Parathyroid adenoma (tissue), 2 donors: ENCODE measurements around the gene STARD3NL.

Source experiments
- H2AFZ ChIP-seq: fragments of 300-600 bp; sonication (generic); one replicate; pipeline ENCODE4 v1.7.0; 2017; ENCODE audit warnings: antibody characterized with exemption, mild to moderate bottlenecking
- H3K27ac ChIP-seq: fragments of 300-600 bp; sonication (generic); one replicate; pipeline ENCODE4 v1.7.0; 2017
- H3K27me3 ChIP-seq: fragments of 300-600 bp; sonication (generic); one replicate; pipeline ENCODE4 v1.7.0; 2017; ENCODE audit warnings: low read length; ENCODE audit not compliant: control insufficient read depth, insufficient read depth
- H3K36me3 ChIP-seq: fragments of 300-600 bp; sonication (generic); one replicate; pipeline ENCODE4 v1.7.0; 2017; ENCODE audit warnings: low read length; ENCODE audit not compliant: control insufficient read depth, insufficient read depth
- H3K4me1 ChIP-seq: fragments of 300-600 bp; sonication (generic); one replicate; pipeline ENCODE4 v1.7.0; 2017; ENCODE audit warnings: control low read depth
- H3K4me2 ChIP-seq: fragments of 300-600 bp; sonication (generic); one replicate; pipeline ENCODE4 v1.7.0; 2017; ENCODE audit warnings: low read length
- H3K4me3 ChIP-seq: fragments of 300-600 bp; sonication (generic); one replicate; pipeline ENCODE4 v1.7.0; 2017; ENCODE audit warnings: low read depth, low read length
- H3K79me2 ChIP-seq: fragments of 300-600 bp; sonication (generic); one replicate; pipeline ENCODE4 v1.7.0; 2017; ENCODE audit warnings: control low read depth
- H3K9ac ChIP-seq: fragments of 300-600 bp; sonication (generic); one replicate; pipeline ENCODE4 v1.7.0; 2017; ENCODE audit warnings: mild to moderate bottlenecking
- H3K9me3 ChIP-seq: fragments of 300-600 bp; sonication (generic); one replicate; pipeline ENCODE4 v1.7.0; 2017; ENCODE audit warnings: low read length; ENCODE audit not compliant: control insufficient read depth
- TF ChIP-seq, protein P1 (sequence below): fragments of 300-600 bp; sonication (generic); IDR thresholded peaks from one replicate; pipeline ENCODE4 v1.7.0; 2017; ENCODE audit warnings: antibody characterized with exemption, mild to moderate bottlenecking
- donor health status: primary hyperparathyroidism.

STARD3NL gene

DNA sequence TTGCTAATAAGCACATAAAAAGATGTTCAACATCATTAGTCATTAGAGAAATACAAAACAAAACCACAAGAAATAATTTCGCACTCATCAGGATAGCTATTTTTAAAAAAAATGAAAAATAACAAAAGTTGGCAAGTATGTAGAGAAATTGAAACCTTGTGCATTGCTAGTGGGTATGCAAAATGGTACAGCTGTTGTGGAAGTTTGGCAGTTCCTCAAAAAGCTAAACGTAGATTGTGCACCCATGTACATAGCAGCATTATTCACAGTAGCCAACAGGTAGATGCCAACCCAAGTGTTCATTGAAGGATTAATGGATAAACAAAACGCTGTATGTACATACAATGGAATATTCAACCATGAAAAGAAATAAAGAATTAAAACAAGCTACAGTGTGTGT, 35.3 kb upstream of the STARD3NL start:
- no peak overlapping the region for H3K27ac ChIP-seq
- TF ChIP-seq, protein P1, sequence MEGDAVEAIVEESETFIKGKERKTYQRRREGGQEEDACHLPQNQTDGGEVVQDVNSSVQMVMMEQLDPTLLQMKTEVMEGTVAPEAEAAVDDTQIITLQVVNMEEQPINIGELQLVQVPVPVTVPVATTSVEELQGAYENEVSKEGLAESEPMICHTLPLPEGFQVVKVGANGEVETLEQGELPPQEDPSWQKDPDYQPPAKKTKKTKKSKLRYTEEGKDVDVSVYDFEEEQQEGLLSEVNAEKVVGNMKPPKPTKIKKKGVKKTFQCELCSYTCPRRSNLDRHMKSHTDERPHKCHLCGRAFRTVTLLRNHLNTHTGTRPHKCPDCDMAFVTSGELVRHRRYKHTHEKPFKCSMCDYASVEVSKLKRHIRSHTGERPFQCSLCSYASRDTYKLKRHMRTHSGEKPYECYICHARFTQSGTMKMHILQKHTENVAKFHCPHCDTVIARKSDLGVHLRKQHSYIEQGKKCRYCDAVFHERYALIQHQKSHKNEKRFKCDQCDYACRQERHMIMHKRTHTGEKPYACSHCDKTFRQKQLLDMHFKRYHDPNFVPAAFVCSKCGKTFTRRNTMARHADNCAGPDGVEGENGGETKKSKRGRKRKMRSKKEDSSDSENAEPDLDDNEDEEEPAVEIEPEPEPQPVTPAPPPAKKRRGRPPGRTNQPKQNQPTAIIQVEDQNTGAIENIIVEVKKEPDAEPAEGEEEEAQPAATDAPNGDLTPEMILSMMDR, result no peak
- H3K4me2 ChIP-seq, result no peak overlapping the region
- H3K9me3 ChIP-seq, result no peaks in the 10 kb centered on the region
- no peaks in the 10 kb centered on the region for H3K4me1 ChIP-seq
- H3K36me3 ChIP-seq, result no peaks in the 10 kb centered on the region
- no peaks in the 10 kb centered on the region for H3K27me3 ChIP-seq
- H3K4me3 ChIP-seq, result no peak overlapping the region
- H3K9ac ChIP-seq, result no peak overlapping the region
- H2AFZ ChIP-seq, result no peak overlapping the region
- H3K79me2 ChIP-seq, result no peaks in the 10 kb centered on the region

DNA sequence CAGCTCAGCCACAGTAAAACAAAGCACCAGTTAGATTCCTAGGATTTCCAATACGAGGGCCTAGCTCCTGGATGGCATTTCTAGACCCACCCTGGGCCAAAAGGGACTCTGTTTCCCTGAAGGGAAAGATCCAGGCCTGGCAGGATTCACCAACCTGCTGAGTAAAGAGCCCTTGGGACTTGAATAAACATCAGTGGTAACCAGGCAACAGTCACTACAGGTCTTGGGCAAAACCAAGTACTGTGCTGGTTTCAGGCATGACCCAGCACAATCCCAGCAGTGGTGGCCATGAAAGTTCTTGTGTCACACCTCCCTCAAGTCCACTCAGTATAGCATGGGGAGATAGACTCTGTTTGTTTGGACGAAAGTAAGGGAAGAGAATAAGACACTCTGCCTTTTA, 31.0 kb upstream of the STARD3NL start:
- no peak overlapping the region for H3K9ac ChIP-seq
- H3K36me3 ChIP-seq, result peaks cover 2% of the 10 kb centered on the region
- no peaks in the 10 kb centered on the region for H3K9me3 ChIP-seq
- H3K27me3 ChIP-seq, result no peaks in the 10 kb centered on the region
- TF ChIP-seq, protein P1, result no peak
- H3K79me2 ChIP-seq, result no peaks in the 10 kb centered on the region
- H3K4me2 ChIP-seq, result no peak overlapping the region
- no peak overlapping the region for H2AFZ ChIP-seq
- no peaks in the 10 kb centered on the region for H3K4me1 ChIP-seq
- no peak overlapping the region for H3K27ac ChIP-seq
- no peak overlapping the region for H3K4me3 ChIP-seq

DNA sequence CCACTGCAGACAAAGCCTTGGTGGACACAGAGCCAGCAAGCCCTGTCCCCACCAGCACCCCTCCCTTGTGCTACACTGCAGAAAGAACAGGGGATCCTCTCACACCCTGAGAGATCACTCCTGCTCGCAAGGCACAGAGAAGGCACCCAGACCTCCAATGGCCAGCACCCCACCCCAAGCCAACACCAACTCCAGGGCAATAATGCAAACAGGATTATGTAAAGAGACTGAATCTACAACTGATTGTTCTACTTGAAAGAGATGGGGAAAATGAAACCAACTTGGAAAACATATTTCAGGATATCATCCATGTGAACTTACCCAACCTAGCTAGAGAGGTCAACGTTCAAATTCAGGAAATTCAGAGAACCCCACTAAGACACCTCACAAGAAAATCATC, 26.5 kb upstream of the STARD3NL start:
- no peak overlapping the region for H3K9ac ChIP-seq
- no peaks in the 10 kb centered on the region for H3K4me1 ChIP-seq
- H3K4me3 ChIP-seq, result no peak overlapping the region
- peaks cover 2% of the 10 kb centered on the region for H3K36me3 ChIP-seq
- H3K4me2 ChIP-seq, result no peak overlapping the region
- no peak overlapping the region for H2AFZ ChIP-seq
- H3K9me3 ChIP-seq, result no peaks in the 10 kb centered on the region
- no peaks in the 10 kb centered on the region for H3K27me3 ChIP-seq
- H3K79me2 ChIP-seq, result no peaks in the 10 kb centered on the region
- H3K27ac ChIP-seq, result no peak overlapping the region
- TF ChIP-seq, protein P1, result no peak

DNA sequence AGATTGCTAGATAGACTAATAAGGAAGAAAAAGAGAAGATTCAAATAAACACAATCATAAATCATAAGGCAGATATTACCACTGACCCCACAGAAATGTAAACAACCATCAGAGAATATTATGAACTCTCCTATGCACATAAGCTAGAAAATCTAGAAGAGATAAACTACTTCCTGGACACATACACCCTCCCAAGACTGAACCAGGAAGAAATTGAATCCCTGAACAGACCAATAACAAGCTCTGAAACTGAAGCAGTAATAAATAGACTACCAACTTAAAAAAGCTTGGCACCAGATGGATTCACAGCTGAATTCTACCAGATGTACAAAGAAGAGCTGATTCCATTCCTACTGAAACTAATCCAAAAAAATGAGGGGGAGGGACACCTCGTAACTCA, 24.5 kb upstream of the STARD3NL start:
- Histone ChIP-seq H3K36me3 (peaks cover 2% of the 10 kb centered on the region), H2AFZ (no peak overlapping the region), H3K4me3 (no peak overlapping the region), H3K79me2 (no peaks in the 10 kb centered on the region), H3K9ac (no peak overlapping the region), H3K27ac (no peak overlapping the region), H3K4me1 (no peaks in the 10 kb centered on the region), H3K27me3 (no peaks in the 10 kb centered on the region), H3K9me3 (no peaks in the 10 kb centered on the region), H3K4me2 (no peak overlapping the region)
- TF ChIP-seq, protein P1, result no peak

DNA sequence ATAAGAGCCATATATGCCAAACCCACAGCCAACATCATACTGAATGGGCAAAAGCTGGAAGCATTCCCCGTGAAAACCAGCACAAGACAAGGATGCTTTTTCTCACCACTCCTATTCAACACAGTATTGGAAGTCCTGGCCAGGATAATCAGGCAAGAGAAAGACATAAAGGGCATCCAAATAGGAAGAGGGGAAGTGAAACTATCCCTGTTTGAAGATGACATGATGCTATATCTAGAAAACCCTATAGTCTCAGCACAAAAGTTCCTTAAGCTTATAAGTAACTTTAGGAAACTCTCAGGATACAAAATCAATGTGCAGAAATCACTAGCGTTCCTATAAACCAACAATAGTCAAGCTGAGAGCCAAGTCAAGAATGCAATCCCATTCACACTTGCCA, 23.8 kb upstream of the STARD3NL start:
- no peak overlapping the region for H3K4me2 ChIP-seq
- H2AFZ ChIP-seq, result no peak overlapping the region
- no peak overlapping the region for H3K4me3 ChIP-seq
- no peak overlapping the region for H3K9ac ChIP-seq
- H3K4me1 ChIP-seq, result no peaks in the 10 kb centered on the region
- TF ChIP-seq, protein P1, result no peak
- H3K27me3 ChIP-seq, result no peaks in the 10 kb centered on the region
- no peaks in the 10 kb centered on the region for H3K79me2 ChIP-seq
- no peak overlapping the region for H3K27ac ChIP-seq
- H3K36me3 ChIP-seq, result peaks cover 2% of the 10 kb centered on the region
- H3K9me3 ChIP-seq, result no peaks in the 10 kb centered on the region
